GM19324 (cell line): ENCODE data around the gene TMEM250.

ENCODE experiments used
- ATAC-seq: cut with Tn5 transposase; IDR thresholded peaks from one replicate; pipeline ENCODE4 v1.9.1; 2021; ENCODE audit warnings: mild to moderate bottlenecking, moderate library complexity; ENCODE audit not compliant: unreplicated experiment, low FRiP score

The TMEM250 gene

GRCh38 chr9:136133191-136133958 is 14.7 kb upstream of the TMEM250 start:
- ATAC-seq = no peak

- no peak for ATAC-seq
Measured at GRCh38 chr9:136132512-136133050, 13.9 kb upstream of the TMEM250 start.

GRCh38 chr9:136131629-136132511 is 13.2 kb upstream of the TMEM250 start:
- no peak for ATAC-seq

GRCh38 chr9:136129176-136129575 is 10.5 kb upstream of the TMEM250 start:
- no peak for ATAC-seq

GRCh38 chr9:136128436-136128835 is 9.8 kb upstream of the TMEM250 start:
- ATAC-seq = no peak

- no peak for ATAC-seq
Measured at GRCh38 chr9:136127313-136127712, 8.6 kb upstream of the TMEM250 start.

- no peak for ATAC-seq
Measured at GRCh38 chr9:136124976-136125692, 6.5 kb upstream of the TMEM250 start.

GRCh38 chr9:136122425-136123383 is 4.0 kb upstream of the TMEM250 start:
- ATAC-seq = no peak

- ATAC-seq = no peak
Measured at GRCh38 chr9:136121801-136122200, 3.1 kb upstream of the TMEM250 start.

GRCh38 chr9:136120438-136120844 is 1.8 kb upstream of the TMEM250 start:
- no peak for ATAC-seq

- ATAC-seq = no peak
Measured at GRCh38 chr9:136119883-136120393, 1.3 kb upstream of the TMEM250 start.

- peak; percentile 0 for ATAC-seq
Measured at GRCh38 chr9:136119061-136119882, 597 bp upstream of the TMEM250 start.

GRCh38 chr9:136117916-136118319 is 757 bp downstream of the TMEM250 start:
- peak; percentile 11 for ATAC-seq

- ATAC-seq = no peak
Measured at GRCh38 chr9:136117291-136117915, 1.3 kb downstream of the TMEM250 start.

GRCh38 chr9:136116360-136117098 is 2.1 kb downstream of the TMEM250 start:
- ATAC-seq = no peak

GRCh38 chr9:136115641-136116359 is 2.9 kb downstream of the TMEM250 start:
- ATAC-seq = no peak

- no peak for ATAC-seq
Measured at GRCh38 chr9:136115206-136115605, 3.5 kb downstream of the TMEM250 start.
